ENCODE results near the gene CCDC61.

Gene CCDC61

DNA sequence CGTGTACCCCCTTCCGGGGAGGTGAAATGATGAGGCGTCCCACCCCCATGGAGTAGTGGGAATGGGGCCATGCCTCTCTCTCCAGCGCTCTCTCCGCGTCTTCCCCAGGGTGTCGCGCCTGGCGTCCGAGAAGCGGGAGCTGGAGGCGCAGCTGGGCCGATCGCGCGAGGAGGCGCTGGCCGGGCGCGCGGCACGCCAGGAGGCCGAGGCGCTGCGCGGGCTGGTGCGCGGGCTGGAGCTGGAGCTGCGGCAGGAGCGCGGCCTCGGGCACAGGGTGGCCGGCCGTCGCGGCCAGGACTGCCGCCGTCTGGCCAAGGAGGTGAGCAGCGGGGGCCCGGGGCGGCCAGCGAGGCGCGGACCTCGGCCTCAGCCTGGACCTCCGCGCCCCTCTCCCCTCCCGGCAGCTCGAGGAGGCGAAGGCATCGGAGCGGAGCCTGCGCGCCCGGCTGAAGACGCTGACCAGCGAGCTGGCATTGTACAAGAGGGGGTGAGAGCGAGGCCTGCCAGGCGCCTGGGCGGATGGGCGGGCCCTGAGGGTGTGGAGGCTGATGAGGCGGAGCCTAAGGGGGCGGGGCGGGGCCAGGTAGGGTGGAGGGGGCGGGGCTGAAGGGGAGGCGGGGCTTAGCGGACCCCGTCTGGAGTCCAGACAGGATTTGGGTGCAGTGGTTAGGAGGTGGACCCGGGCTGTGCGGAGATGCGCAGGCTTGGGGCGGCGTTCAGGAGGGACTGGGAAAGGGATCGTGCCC is 19.8 kb downstream of the CCDC61 start:
- DNase-seq, result no peak
- Histone ChIP-seq H3K4me2 (ENCODE audit: insufficient read depth, low read length) (no peak overlapping the region), H4K20me1 (ENCODE audit: insufficient read depth, low read length) (peaks cover 3% of the 10 kb centered on the region), H3K36me3 (ENCODE audit: insufficient read depth, low read length) (peaks cover 26% of the 10 kb centered on the region), H3K79me2 (ENCODE audit: insufficient read depth, low read length) (no peaks in the 10 kb centered on the region), H3K9me3 (ENCODE audit: insufficient read depth, low read length, severe bottlenecking) (no peaks in the 10 kb centered on the region), H3K27me3 (ENCODE audit: insufficient read depth, low read length, poor library complexity) (no peaks in the 10 kb centered on the region), H3K27ac (ENCODE audit: low read length) (no peak overlapping the region), H3K4me1 (ENCODE audit: insufficient read depth, low read length) (no peaks in the 10 kb centered on the region), H3K4me3 (ENCODE audit: low read depth in 1 of 2, low read length in 2 of 2) (no peak overlapping the region), H2AFZ (ENCODE audit: low read depth, low read length) (no peak overlapping the region), H3K9ac (ENCODE audit: low read depth, low read length) (no peak overlapping the region)
- no peak for ATAC-seq (ENCODE audit: insufficient read depth, low read depth)
- TF ChIP-seq, protein P1, sequence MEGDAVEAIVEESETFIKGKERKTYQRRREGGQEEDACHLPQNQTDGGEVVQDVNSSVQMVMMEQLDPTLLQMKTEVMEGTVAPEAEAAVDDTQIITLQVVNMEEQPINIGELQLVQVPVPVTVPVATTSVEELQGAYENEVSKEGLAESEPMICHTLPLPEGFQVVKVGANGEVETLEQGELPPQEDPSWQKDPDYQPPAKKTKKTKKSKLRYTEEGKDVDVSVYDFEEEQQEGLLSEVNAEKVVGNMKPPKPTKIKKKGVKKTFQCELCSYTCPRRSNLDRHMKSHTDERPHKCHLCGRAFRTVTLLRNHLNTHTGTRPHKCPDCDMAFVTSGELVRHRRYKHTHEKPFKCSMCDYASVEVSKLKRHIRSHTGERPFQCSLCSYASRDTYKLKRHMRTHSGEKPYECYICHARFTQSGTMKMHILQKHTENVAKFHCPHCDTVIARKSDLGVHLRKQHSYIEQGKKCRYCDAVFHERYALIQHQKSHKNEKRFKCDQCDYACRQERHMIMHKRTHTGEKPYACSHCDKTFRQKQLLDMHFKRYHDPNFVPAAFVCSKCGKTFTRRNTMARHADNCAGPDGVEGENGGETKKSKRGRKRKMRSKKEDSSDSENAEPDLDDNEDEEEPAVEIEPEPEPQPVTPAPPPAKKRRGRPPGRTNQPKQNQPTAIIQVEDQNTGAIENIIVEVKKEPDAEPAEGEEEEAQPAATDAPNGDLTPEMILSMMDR (IDR thresholded peaks at IDR 0.05; ENCODE audit: borderline replicate concordance, extremely low read depth, low read length, poor library complexity, severe bottlenecking), result no peak
- TF ChIP-seq EZH2 (IDR thresholded peaks at IDR 0.05; ENCODE audit: borderline replicate concordance, low read depth, low read length, severe bottlenecking), result no peak

GRCh38 chr19:46015687-46016425 is 20.6 kb downstream of the CCDC61 start:
- ATAC-seq (ENCODE audit: insufficient read depth, low read depth), result no peak
- H3K9me3 ChIP-seq (ENCODE audit: insufficient read depth, low read length, severe bottlenecking), result no peaks in the 10 kb centered on the region
- H3K27me3 ChIP-seq (ENCODE audit: insufficient read depth, low read length, poor library complexity), result no peaks in the 10 kb centered on the region
- H3K9ac ChIP-seq (ENCODE audit: low read depth, low read length), result no peak overlapping the region
- no peak overlapping the region for H3K4me2 ChIP-seq (ENCODE audit: insufficient read depth, low read length)
- H3K27ac ChIP-seq (ENCODE audit: low read length), result no peak overlapping the region
- no peaks in the 10 kb centered on the region for H3K79me2 ChIP-seq (ENCODE audit: insufficient read depth, low read length)
- H3K4me3 ChIP-seq (ENCODE audit: low read depth in 1 of 2, low read length in 2 of 2), result no peak overlapping the region
- TF ChIP-seq EZH2 (IDR thresholded peaks at IDR 0.05; ENCODE audit: borderline replicate concordance, low read depth, low read length, severe bottlenecking), result no peak
- TF ChIP-seq, protein P1 (IDR thresholded peaks at IDR 0.05; ENCODE audit: borderline replicate concordance, extremely low read depth, low read length, poor library complexity, severe bottlenecking), result no peak
- no peak overlapping the region for H2AFZ ChIP-seq (ENCODE audit: low read depth, low read length)
- DNase-seq, result no peak
- no peaks in the 10 kb centered on the region for H3K4me1 ChIP-seq (ENCODE audit: insufficient read depth, low read length)
- peaks cover 23% of the 10 kb centered on the region for H3K36me3 ChIP-seq (ENCODE audit: insufficient read depth, low read length)
- H4K20me1 ChIP-seq (ENCODE audit: insufficient read depth, low read length), result no peaks in the 10 kb centered on the region; the same call in 1 of the 2 replicates

- Histone ChIP-seq H3K4me3 (ENCODE audit: low read depth in 1 of 2, low read length in 2 of 2) (no peak overlapping the region), H3K9ac (ENCODE audit: low read depth, low read length) (no peak overlapping the region), H3K27ac (ENCODE audit: low read length) (no peak overlapping the region), H3K9me3 (ENCODE audit: insufficient read depth, low read length, severe bottlenecking) (no peaks in the 10 kb centered on the region), H3K36me3 (ENCODE audit: insufficient read depth, low read length) (peaks cover 23% of the 10 kb centered on the region), H3K4me1 (ENCODE audit: insufficient read depth, low read length) (no peaks in the 10 kb centered on the region), H4K20me1 (ENCODE audit: insufficient read depth, low read length) (no peaks in the 10 kb centered on the region; the same call in 1 of the 2 replicates), H3K27me3 (ENCODE audit: insufficient read depth, low read length, poor library complexity) (no peaks in the 10 kb centered on the region), H2AFZ (ENCODE audit: low read depth, low read length) (no peak overlapping the region), H3K79me2 (ENCODE audit: insufficient read depth, low read length) (no peaks in the 10 kb centered on the region), H3K4me2 (ENCODE audit: insufficient read depth, low read length) (no peak overlapping the region)
- peak; percentile 53 for DNase-seq
- peak; percentile 55; the same call in 1 of the 3 replicates for ATAC-seq (ENCODE audit: insufficient read depth, low read depth)
- no peak for TF ChIP-seq EZH2 (IDR thresholded peaks at IDR 0.05; ENCODE audit: borderline replicate concordance, low read depth, low read length, severe bottlenecking)
- TF ChIP-seq, protein P1 (IDR thresholded peaks at IDR 0.05; ENCODE audit: borderline replicate concordance, extremely low read depth, low read length, poor library complexity, severe bottlenecking), result peak; percentile 61
These were observed 21.3 kb downstream of the CCDC61 start for GRCh38 chr19:46016426-46017094.
